Measurements from ENCODE around the gene PMAIP1. TPM values are rescaled to one million over a fixed set of nuclear protein-coding genes. Genes with fewer than 3 reads are reported as not detected.

The PMAIP1 gene
- total RNA-seq, 2 donors from 2014 or later, result 56.6 to 106 TPM

DNA sequence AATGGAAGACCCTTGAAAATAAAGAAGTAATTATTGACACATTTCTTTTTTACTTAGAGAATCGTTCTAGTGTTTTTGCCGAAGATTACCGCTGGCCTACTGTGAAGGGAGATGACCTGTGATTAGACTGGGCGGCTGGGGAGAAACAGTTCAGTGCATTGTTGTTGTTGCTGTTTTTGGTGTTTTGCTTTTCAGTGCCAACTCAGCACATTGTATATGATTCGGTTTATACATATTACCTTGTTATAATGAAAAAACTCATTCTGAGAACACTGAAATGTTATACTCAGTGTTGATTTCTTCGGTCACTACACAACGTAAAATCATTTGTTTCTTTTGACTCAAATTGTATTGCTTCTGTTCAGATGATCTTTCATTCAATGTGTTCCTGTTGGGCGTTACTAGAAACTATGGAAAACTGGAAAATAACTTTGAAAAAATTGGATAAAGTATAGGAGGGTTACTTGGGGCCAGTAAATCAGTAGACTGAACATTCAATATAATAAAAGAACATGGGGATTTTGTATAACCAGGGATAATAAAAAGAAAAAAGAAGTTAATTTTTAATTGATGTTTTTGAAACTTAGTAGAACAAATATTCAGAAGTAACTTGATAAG lies 3.3 kb downstream of the PMAIP1 start:
- Mint-ChIP-seq H3K9me3 (no peaks in the 10 kb centered on the region), H3K27me3 (ENCODE audit: insufficient read depth) (no peaks in the 10 kb centered on the region), H3K4me1 (peaks cover 51% of the 10 kb centered on the region), H3K27ac (peak overlapping the region; percentile 22), H3K4me3 (peak overlapping the region; percentile 94), H3K36me3 (ENCODE audit: low read depth) (peaks cover 26% of the 10 kb centered on the region)
- Histone ChIP-seq H3K9me3 (ENCODE audit: control insufficient read depth, low read length) (no peaks in the 10 kb centered on the region), H3K27ac (ENCODE audit: low read depth, low read length) (no peak overlapping the region), H3K36me3 (ENCODE audit: control insufficient read depth, insufficient read depth, low read length) (peaks cover 8% of the 10 kb centered on the region), H3K4me3 (ENCODE audit: low read length) (no peak overlapping the region), H3K9ac (ENCODE audit: extremely low read depth, low read length, poor library complexity, severe bottlenecking) (no peak overlapping the region), H3K27me3 (ENCODE audit: control insufficient read depth, insufficient read depth, low read length, poor library complexity, severe bottlenecking) (peaks cover 8% of the 10 kb centered on the region), H3K4me1 (ENCODE audit: control insufficient read depth, insufficient read depth, low read length) (peaks cover 7% of the 10 kb centered on the region)
- DNase-seq, result no peak
- WGBS, 2 experiments (ENCODE audit: insufficient coverage in 1 of 2, insufficient read length in 1 of 2), result 86 to 90% methylated on average over 5 to 7 of the region's 8 CpGs
- no peak for TF ChIP-seq CTCF (conservative IDR thresholded peaks at IDR 0.05)

GRCh38 chr18:59904011-59904601 lies 4.3 kb downstream of the PMAIP1 start:
- Mint-ChIP-seq H3K27me3 (ENCODE audit: insufficient read depth) (no peaks in the 10 kb centered on the region), H3K4me1 (peaks cover 53% of the 10 kb centered on the region), H3K36me3 (ENCODE audit: low read depth) (peaks cover 26% of the 10 kb centered on the region), H3K27ac (peak overlapping the region; percentile 22), H3K9me3 (no peaks in the 10 kb centered on the region), H3K4me3 (peak overlapping the region; percentile 34)
- no peak overlapping the region for H3K27ac ChIP-seq (ENCODE audit: low read depth, low read length)
- H3K9ac ChIP-seq (ENCODE audit: extremely low read depth, low read length, poor library complexity, severe bottlenecking), result no peak overlapping the region
- H3K27me3 ChIP-seq (ENCODE audit: control insufficient read depth, insufficient read depth, low read length, poor library complexity, severe bottlenecking), result no peaks in the 10 kb centered on the region
- H3K4me1 ChIP-seq (ENCODE audit: control insufficient read depth, insufficient read depth, low read length), result peaks cover 5% of the 10 kb centered on the region
- no peak for TF ChIP-seq CTCF (conservative IDR thresholded peaks at IDR 0.05)
- 100% methylated on average over 1 of the region's 1 CpG; no CpG with 5 or more reads in 1 of the 2 experiments for WGBS, 2 experiments (ENCODE audit: insufficient coverage in 1 of 2, insufficient read length in 1 of 2)
- DNase-seq, result no peak
- H3K4me3 ChIP-seq (ENCODE audit: low read length), result no peak overlapping the region
- H3K9me3 ChIP-seq (ENCODE audit: control insufficient read depth, low read length), result no peaks in the 10 kb centered on the region
- peaks cover 8% of the 10 kb centered on the region for H3K36me3 ChIP-seq (ENCODE audit: control insufficient read depth, insufficient read depth, low read length)

DNA sequence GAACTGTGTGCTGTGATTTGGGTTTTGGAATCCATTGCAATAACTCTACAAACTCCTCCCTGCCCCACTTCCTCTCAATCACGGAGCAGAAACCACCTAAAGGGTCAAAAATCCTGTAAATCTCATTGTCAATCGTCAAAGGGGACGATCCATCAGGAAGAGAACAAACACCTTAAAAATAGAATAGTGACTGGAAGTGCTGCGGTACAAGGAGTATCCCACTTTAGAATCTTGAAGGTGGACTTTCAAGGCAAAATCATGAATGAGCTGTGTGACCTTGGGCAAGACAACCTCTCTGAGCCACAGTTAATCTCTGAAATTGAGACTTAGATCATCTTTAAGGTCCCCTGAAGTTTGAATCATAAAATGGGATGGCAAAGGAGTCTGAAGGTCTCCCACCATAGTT lies 5.9 kb downstream of the PMAIP1 start:
- no peaks in the 10 kb centered on the region for H3K27me3 ChIP-seq (ENCODE audit: control insufficient read depth, insufficient read depth, low read length, poor library complexity, severe bottlenecking)
- peaks cover 26% of the 10 kb centered on the region for H3K36me3 Mint-ChIP-seq (ENCODE audit: low read depth)
- H3K27ac ChIP-seq (ENCODE audit: low read depth, low read length), result no peak overlapping the region
- H3K27ac Mint-ChIP-seq, result no peak overlapping the region
- WGBS, 2 experiments (ENCODE audit: insufficient coverage in 1 of 2, insufficient read length in 1 of 2), result 77 to 89% methylated on average over 4 of the region's 4 CpGs
- no peak for DNase-seq
- H3K9me3 ChIP-seq (ENCODE audit: control insufficient read depth, low read length), result no peaks in the 10 kb centered on the region
- H3K4me1 ChIP-seq (ENCODE audit: control insufficient read depth, insufficient read depth, low read length), result peaks cover 5% of the 10 kb centered on the region
- no peak overlapping the region for H3K4me3 ChIP-seq (ENCODE audit: low read length)
- peaks cover 52% of the 10 kb centered on the region for H3K4me1 Mint-ChIP-seq
- H3K36me3 ChIP-seq (ENCODE audit: control insufficient read depth, insufficient read depth, low read length), result peaks cover 8% of the 10 kb centered on the region
- H3K27me3 Mint-ChIP-seq (ENCODE audit: insufficient read depth), result no peaks in the 10 kb centered on the region
- no peak overlapping the region for H3K9ac ChIP-seq (ENCODE audit: extremely low read depth, low read length, poor library complexity, severe bottlenecking)
- no peak overlapping the region for H3K4me3 Mint-ChIP-seq
- no peaks in the 10 kb centered on the region for H3K9me3 Mint-ChIP-seq
- no peak for TF ChIP-seq CTCF (conservative IDR thresholded peaks at IDR 0.05)

Data from endodermal cell (in vitro differentiated cells).